GM12878 (cell line): ENCODE results near the gene TRDMT1. TPM values are rescaled to one million over a fixed set of nuclear protein-coding genes. Genes with fewer than 3 reads are reported as not detected.

Experiments used
- ATAC-seq: fragments of 200-7000 bp; cut with Tn5 transposase; 3 replicates; pipeline ENCODE4 v1.9.1; 2020; ENCODE audit warnings: mild to moderate bottlenecking, moderate library complexity
- BruUV-seq: library from RNA; stranded (reverse); fragments of 400-500 nt; replicated peaks from 2 replicates; lab custom pipeline; 2021; lab: Mats Ljungman, UMichigan
- CTCF ChIA-PET: fragments of 300-600 bp; sonication (Branson Sonifier 250); formaldehyde crosslinking; extraction: SDS; loops from one replicate; lab custom pipeline; 2021; ENCODE audit warnings: inconsistent platforms; lab: Yijun Ruan, JAX
- POLR2A ChIA-PET: fragments of 350-600 bp; formaldehyde crosslinking; extraction: SDS; loops from one replicate; lab custom pipeline; 2021; ENCODE audit warnings: inconsistent platforms; lab: Charles Lee
- RAD21 ChIA-PET: fragments of 300-600 bp; sonication (Branson Sonifier 250); formaldehyde crosslinking; loops from one replicate; lab custom pipeline; 2023; ENCODE audit warnings: antibody characterized with exemption; ENCODE audit not compliant: unreplicated experiment; lab: Charles Lee
- SMC1A ChIA-PET: fragments of 300-600 bp; sonication (Branson Sonifier 250); formaldehyde crosslinking; loops from one replicate; lab custom pipeline; 2023; ENCODE audit not compliant: unreplicated experiment, uncharacterized antibody; lab: Charles Lee
- DNase-seq: peaks from one replicate; pipeline ENCODE4 v3.0.0-alpha.2; 2011; ENCODE audit warnings: low read depth, low spot score
- FAIRE-seq: peaks from 3 replicates; lab custom pipeline; 2011; peaks lifted over from hg19 to GRCh38; lab: Jason Lieb, UNC
- H2AFZ ChIP-seq: 2 replicates; pipeline ENCODE4 v1.6.0; 2011; ENCODE audit warnings: low read depth, low read length, control low read depth; ENCODE audit not compliant: control insufficient read depth
- H3K27ac ChIP-seq: 2 replicates; pipeline ENCODE4 v1.5.1; 2011; ENCODE audit warnings: control low read depth; ENCODE audit not compliant: control insufficient read depth, insufficient read depth
- H3K27me3 ChIP-seq, 2 experiments: replicated peaks in 1 of 2; 2 replicates each; pipeline versions ENCODE4 v1.6.0 to v1.6.1; 2011; ENCODE audit warnings: low read length in 1 of 2; ENCODE audit not compliant: control insufficient read depth in 2 of 2, insufficient read depth in 2 of 2
- H3K36me3 ChIP-seq, 2 experiments: 2 replicates each; pipeline ENCODE4 v1.5.1; 2011; ENCODE audit warnings: low read length in 1 of 2; ENCODE audit not compliant: control insufficient read depth in 2 of 2, insufficient read depth in 2 of 2
- H3K4me1 ChIP-seq: 2 replicates; pipeline ENCODE4 v1.6.1; 2011; ENCODE audit warnings: mild to moderate bottlenecking, low read length, moderate library complexity, mixed read lengths; ENCODE audit not compliant: control insufficient read depth, insufficient read depth
- H3K4me2 ChIP-seq: 2 replicates; pipeline ENCODE4 v1.6.0; 2011; ENCODE audit warnings: control low read depth; ENCODE audit not compliant: control insufficient read depth, insufficient read depth
- H3K4me3 ChIP-seq: fragments of 200-600 bp; sonication (generic); 2 replicates; pipeline ENCODE4 v1.5.1; 2016
- H3K79me2 ChIP-seq: 2 replicates; pipeline ENCODE4 v1.6.0; 2011; ENCODE audit warnings: low read length; ENCODE audit not compliant: control insufficient read depth, insufficient read depth
- H3K9ac ChIP-seq: 2 replicates; pipeline ENCODE4 v1.8.0; 2011; ENCODE audit warnings: low read length, control low read depth, mixed read lengths; ENCODE audit not compliant: control insufficient read depth, insufficient read depth
- H3K9me3 ChIP-seq: replicated peaks from 3 replicates; pipeline ENCODE4 v1.5.1; 2011; ENCODE audit warnings: mild to moderate bottlenecking, low read length; ENCODE audit not compliant: control insufficient read depth, insufficient read depth
- H4K20me1 ChIP-seq: 2 replicates; pipeline ENCODE4 v1.6.0; 2011; ENCODE audit not compliant: control insufficient read depth, insufficient read depth
- DPF2 ChIP-seq: fragments of 450-650 bp; IDR thresholded peaks from 2 replicates; pipeline ENCODE4 v1.6.1; 2017; ENCODE audit warnings: mild to moderate bottlenecking
- HDGF ChIP-seq: fragments of 450-650 bp; IDR thresholded peaks from 2 replicates; pipeline ENCODE4 v1.6.1; 2016; ENCODE audit warnings: antibody characterized with exemption
- RB1 ChIP-seq: fragments of 450-650 bp; formaldehyde crosslinking; IDR thresholded peaks from 2 replicates; pipeline ENCODE4 v1.6.1; 2017; ENCODE audit warnings: mild to moderate bottlenecking, borderline replicate concordance
- SREBF1 ChIP-seq: IDR thresholded peaks from 2 replicates; pipeline ENCODE4 v1.6.1; 2012; ENCODE audit warnings: mild to moderate bottlenecking, low read length
- TBL1XR1 ChIP-seq: IDR thresholded peaks from 2 replicates; pipeline ENCODE4 v1.6.1; 2012; ENCODE audit warnings: low read depth, low read length, improper control_type of control experiment
- WGBS: methylation state at CpG from one replicate; pipeline ENCODE4 v1.1.6; 2016; ENCODE audit warnings: low lambda C conversion rate; ENCODE audit not compliant: insufficient replicate concordance, insufficient coverage; ENCODE audit errors: missing lambda C conversion rate; 5-methylcytosine and 5-hydroxymethylcytosine counted together
- in situ Hi-C: fragments of 300-500 bp; cut with MboI; formaldehyde crosslinking; loops from 9 replicates; pipeline ENCODE4 v1.14.3; 2018; ENCODE audit warnings: mixed read lengths
- intact Hi-C: fragments of 100-400 bp; cut with micrococcal nuclease; formaldehyde crosslinking; loops from one replicate; pipeline ENCODE4 v1.14.2; 2022; ENCODE audit not compliant: unreplicated experiment
- polyA plus RNA-seq, 11 experiments: library from polyadenylated mRNA; depleted of rRNA in 4 of 11; unstranded in 6 of 11; stranded (reverse) in 5 of 11; fragments of >200 nt; fragmentation: Nextera tagmentation in 4 of 11; fragmentation: Illumina TruSeq in 1 of 11; extraction: Ambion mirVana in 4 of 11; extraction: Trizol in 1 of 11; gene quantifications; 1 replicate in 1 of 11; 2 replicates in 10 of 11; pipeline versions ENCODE4 v1.2.1 to v1.2.3, GENCODE V29; 2011 to 2016; ENCODE audit warnings: inconsistent platforms in 2 of 11, missing spikeins in 2 of 11, low read depth in 1 of 11
- total RNA-seq, 4 experiments: library from RNA; depleted of rRNA in 3 of 4; stranded (reverse); fragments of >200 nt in 3 of 4; fragmentation: Illumina TruSeq in 1 of 4; extraction: Trizol in 1 of 4; gene quantifications; 2 replicates each; pipeline versions ENCODE4 v1.2.1 to v1.2.3, GENCODE V29; 2013 to 2021
- TF ChIP-seq, protein P1 (sequence below): fragments of 150-350 bp; IDR thresholded peaks from 2 replicates; pipeline ENCODE4 v1.6.1; 2016; ENCODE audit warnings: low read depth, low read length
- TF ChIP-seq, protein P2 (sequence below): fragments of 450-650 bp; IDR thresholded peaks from 2 replicates; pipeline ENCODE4 v1.6.1; 2018; ENCODE audit warnings: mild to moderate bottlenecking, low read depth, moderate library complexity; ENCODE audit not compliant: partially characterized antibody
- TF ChIP-seq, protein P3 (sequence below): IDR thresholded peaks from 2 replicates; pipeline ENCODE4 v1.6.1; 2012; ENCODE audit warnings: low read length, inconsistent platforms

The TRDMT1 gene
- total and polyA plus RNA-seq, 10 of the 15 experiments (the other 5 are each of a cell fraction or from before 2014, with no cell fraction given), result 2.3 to 9.7 (median 4.6) TPM

DNA sequence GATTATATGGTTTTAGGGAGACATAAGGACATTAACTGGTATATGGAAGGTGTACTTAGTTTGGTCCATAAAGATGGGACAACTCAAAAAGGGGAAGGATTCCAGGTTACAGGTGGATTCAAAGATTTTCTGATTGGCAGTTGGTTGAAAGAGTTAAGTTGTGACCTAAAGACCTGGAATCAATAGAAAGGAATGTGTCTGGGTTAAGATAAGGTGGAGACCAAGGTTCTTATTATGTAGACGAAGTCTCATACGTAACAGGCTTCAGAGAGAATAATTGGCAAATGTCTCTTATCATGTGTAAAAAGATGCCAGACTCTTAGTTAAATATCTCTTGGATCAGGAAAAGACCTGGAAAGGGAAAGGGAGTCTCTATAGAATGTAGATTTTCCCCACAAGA is 1.0 kb upstream of the TRDMT1 start:
- ChIA-PET POLR2A (interaction anchor here (3.7 kb wide), 1 partner anchor 27 kb away, joined by 23 read pairs; the partner anchor contains the start of gene VIM), RAD21 (interaction anchor here (2.7 kb wide), 1 partner anchor 28 kb away, joined by 10 read pairs; no protein-coding TSS in a partner anchor), SMC1A (interaction anchor here (1.2 to 2.2 kb wide), 2 partner anchors 17 to 27 kb away, joined by 4 to 8 read pairs; no protein-coding TSS in a partner anchor), CTCF (no interaction called here)
- H3K4me2 ChIP-seq, result no peak overlapping the region
- H3K4me3 ChIP-seq, result no peak overlapping the region
- WGBS, result 90% methylated on average over 2 of the region's 2 CpGs
- H3K9me3 ChIP-seq, result no peaks in the 10 kb centered on the region
- in situ Hi-C loops, result loop anchor here (25.0 kb wide), 1 partner anchor 1460 kb away; the partner anchor contains the start of genes ARL5B and NSUN6
- no peak overlapping the region for H3K27ac ChIP-seq
- intact Hi-C loops, result no loop called here
- ATAC-seq (no peak), DNase-seq (no peak), FAIRE-seq (no peak)
- no peak overlapping the region for H3K9ac ChIP-seq
- no peak for TF ChIP-seq SREBF1
- H3K4me1 ChIP-seq, result peaks cover 5% of the 10 kb centered on the region
- no peaks in the 10 kb centered on the region for H4K20me1 ChIP-seq
- no TSS peak for BruUV-seq
- H3K36me3 ChIP-seq, result no peaks in the 10 kb centered on the region
- no peaks in the 10 kb centered on the region for H3K27me3 ChIP-seq
- H3K79me2 ChIP-seq, result no peaks in the 10 kb centered on the region
- H2AFZ ChIP-seq, result peak overlapping the region; percentile 99

DNA sequence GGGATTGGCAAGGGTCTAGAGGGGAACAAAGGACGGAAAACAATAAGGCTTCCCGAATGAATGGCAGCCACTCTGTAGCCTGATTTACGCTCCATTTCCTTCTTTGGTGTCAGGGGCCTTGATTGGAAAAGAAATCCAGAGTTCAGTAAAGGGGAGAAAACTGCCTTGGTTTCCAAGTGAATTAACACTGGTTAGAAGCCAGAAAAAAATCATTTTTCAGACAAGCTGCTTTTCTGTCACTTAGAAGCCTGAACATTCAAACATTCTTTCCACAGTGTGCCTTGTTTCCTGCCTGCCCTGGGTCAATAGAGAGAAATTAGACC is 283 bp upstream of the TRDMT1 start:
- Histone ChIP-seq H3K27ac (peak overlapping the region; percentile 58; the same call in 1 of the 2 replicates), H3K79me2 (no peaks in the 10 kb centered on the region), H3K36me3 (no peaks in the 10 kb centered on the region), H3K9ac (peak overlapping the region; percentile 73), H3K4me1 (peaks cover 5% of the 10 kb centered on the region), H3K4me2 (peak overlapping the region; percentile 93; the same call in 1 of the 2 replicates)
- ATAC-seq (no peak), FAIRE-seq (no peak)
- SMC1A ChIA-PET, result interaction anchor here (1.0 to 2.2 kb wide), 5 partner anchors 25 to 36 kb away, joined by 3 to 8 read pairs (median 4); partner anchors contain the start of gene VIM
- POLR2A ChIA-PET, result interaction anchor here (3.7 kb wide), 1 partner anchor 28 kb away, joined by 23 read pairs; the partner anchor contains the start of gene VIM
- RAD21 ChIA-PET, result interaction anchor here (1.6 to 2.7 kb wide), 3 partner anchors 12 to 384 kb away, joined by 3 to 10 read pairs (median 6); partner anchors contain the start of gene RSU1
- 5% methylated on average over 3 of the region's 3 CpGs for WGBS
- in situ Hi-C loops, result loop anchor here (25.0 kb wide), 1 partner anchor 1461 kb away; the partner anchor contains the start of genes ARL5B and NSUN6
- CTCF ChIA-PET, result interaction anchor here (0.7 to 3.1 kb wide), 7 partner anchors 9 to 1319 kb away, joined by 3 to 16 read pairs (median 4); partner anchors contain the start of gene VIM
- TF ChIP-seq RB1, result 0 out of 2 replicates have a peak, but pooled peaks have one; percentile 0
- TF ChIP-seq TBL1XR1, result 0 out of 2 replicates have a peak, but pooled peaks have one; percentile 1
- no peak for TF ChIP-seq DPF2
- TF ChIP-seq, protein P1, sequence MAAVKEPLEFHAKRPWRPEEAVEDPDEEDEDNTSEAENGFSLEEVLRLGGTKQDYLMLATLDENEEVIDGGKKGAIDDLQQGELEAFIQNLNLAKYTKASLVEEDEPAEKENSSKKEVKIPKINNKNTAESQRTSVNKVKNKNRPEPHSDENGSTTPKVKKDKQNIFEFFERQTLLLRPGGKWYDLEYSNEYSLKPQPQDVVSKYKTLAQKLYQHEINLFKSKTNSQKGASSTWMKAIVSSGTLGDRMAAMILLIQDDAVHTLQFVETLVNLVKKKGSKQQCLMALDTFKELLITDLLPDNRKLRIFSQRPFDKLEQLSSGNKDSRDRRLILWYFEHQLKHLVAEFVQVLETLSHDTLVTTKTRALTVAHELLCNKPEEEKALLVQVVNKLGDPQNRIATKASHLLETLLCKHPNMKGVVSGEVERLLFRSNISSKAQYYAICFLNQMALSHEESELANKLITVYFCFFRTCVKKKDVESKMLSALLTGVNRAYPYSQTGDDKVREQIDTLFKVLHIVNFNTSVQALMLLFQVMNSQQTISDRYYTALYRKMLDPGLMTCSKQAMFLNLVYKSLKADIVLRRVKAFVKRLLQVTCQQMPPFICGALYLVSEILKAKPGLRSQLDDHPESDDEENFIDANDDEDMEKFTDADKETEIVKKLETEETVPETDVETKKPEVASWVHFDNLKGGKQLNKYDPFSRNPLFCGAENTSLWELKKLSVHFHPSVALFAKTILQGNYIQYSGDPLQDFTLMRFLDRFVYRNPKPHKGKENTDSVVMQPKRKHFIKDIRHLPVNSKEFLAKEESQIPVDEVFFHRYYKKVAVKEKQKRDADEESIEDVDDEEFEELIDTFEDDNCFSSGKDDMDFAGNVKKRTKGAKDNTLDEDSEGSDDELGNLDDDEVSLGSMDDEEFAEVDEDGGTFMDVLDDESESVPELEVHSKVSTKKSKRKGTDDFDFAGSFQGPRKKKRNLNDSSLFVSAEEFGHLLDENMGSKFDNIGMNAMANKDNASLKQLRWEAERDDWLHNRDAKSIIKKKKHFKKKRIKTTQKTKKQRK, result no peak
- TF ChIP-seq, protein P2, sequence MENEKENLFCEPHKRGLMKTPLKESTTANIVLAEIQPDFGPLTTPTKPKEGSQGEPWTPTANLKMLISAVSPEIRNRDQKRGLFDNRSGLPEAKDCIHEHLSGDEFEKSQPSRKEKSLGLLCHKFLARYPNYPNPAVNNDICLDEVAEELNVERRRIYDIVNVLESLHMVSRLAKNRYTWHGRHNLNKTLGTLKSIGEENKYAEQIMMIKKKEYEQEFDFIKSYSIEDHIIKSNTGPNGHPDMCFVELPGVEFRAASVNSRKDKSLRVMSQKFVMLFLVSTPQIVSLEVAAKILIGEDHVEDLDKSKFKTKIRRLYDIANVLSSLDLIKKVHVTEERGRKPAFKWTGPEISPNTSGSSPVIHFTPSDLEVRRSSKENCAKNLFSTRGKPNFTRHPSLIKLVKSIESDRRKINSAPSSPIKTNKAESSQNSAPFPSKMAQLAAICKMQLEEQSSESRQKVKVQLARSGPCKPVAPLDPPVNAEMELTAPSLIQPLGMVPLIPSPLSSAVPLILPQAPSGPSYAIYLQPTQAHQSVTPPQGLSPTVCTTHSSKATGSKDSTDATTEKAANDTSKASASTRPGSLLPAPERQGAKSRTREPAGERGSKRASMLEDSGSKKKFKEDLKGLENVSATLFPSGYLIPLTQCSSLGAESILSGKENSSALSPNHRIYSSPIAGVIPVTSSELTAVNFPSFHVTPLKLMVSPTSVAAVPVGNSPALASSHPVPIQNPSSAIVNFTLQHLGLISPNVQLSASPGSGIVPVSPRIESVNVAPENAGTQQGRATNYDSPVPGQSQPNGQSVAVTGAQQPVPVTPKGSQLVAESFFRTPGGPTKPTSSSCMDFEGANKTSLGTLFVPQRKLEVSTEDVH, result no peak
- TF ChIP-seq, protein P3, sequence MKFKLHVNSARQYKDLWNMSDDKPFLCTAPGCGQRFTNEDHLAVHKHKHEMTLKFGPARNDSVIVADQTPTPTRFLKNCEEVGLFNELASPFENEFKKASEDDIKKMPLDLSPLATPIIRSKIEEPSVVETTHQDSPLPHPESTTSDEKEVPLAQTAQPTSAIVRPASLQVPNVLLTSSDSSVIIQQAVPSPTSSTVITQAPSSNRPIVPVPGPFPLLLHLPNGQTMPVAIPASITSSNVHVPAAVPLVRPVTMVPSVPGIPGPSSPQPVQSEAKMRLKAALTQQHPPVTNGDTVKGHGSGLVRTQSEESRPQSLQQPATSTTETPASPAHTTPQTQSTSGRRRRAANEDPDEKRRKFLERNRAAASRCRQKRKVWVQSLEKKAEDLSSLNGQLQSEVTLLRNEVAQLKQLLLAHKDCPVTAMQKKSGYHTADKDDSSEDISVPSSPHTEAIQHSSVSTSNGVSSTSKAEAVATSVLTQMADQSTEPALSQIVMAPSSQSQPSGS, result no peak
- TF ChIP-seq HDGF, result no peak
- TF ChIP-seq, all 136 proteins: peak for 2
- BruUV-seq, result no TSS peak
- H4K20me1 ChIP-seq, result no peaks in the 10 kb centered on the region
- no peak for DNase-seq
- intact Hi-C loops, result loop anchor here (1.0 kb wide), 1 partner anchor 29 kb away; no protein-coding TSS in a partner anchor
- peak overlapping the region; percentile 99 for H2AFZ ChIP-seq
- H3K9me3 ChIP-seq, result no peaks in the 10 kb centered on the region
- H3K27me3 ChIP-seq, result no peaks in the 10 kb centered on the region
- peak overlapping the region; percentile 89; the same call in 1 of the 2 replicates for H3K4me3 ChIP-seq
